HL-60 (cell line): ENCODE data around the gene MT1H.
"Not testable (repeated sequence)": the region's sequence is repeated elsewhere in the genome, so short reads cannot be mapped to it uniquely, and the experiment has no call there.

Experiments
- DNase-seq, 2 experiments: peaks; one replicate each; pipeline ENCODE4 v3.0.0-alpha.2; 2010 to 2020; ENCODE audit warnings: low read depth in 1 of 2, low spot score in 1 of 2
- H3K27ac ChIP-seq: fragments of 250-450 bp; sonication (Bioruptor Pico); replicated peaks from 2 replicates; pipeline ENCODE4 v1.5.1; 2020; ENCODE audit warnings: mild to moderate bottlenecking, moderate library complexity
- H3K27me3 ChIP-seq: fragments of 250-450 bp; sonication (Bioruptor Pico); 2 replicates; pipeline ENCODE4 v1.5.1; 2021; ENCODE audit warnings: mild to moderate bottlenecking, moderate library complexity; ENCODE audit not compliant: insufficient read depth, poor library complexity, severe bottlenecking
- H3K4me3 ChIP-seq: replicated peaks from 2 replicates; pipeline ENCODE4 v1.5.1; 2011; ENCODE audit warnings: mild to moderate bottlenecking, control low read depth, low read length; ENCODE audit not compliant: insufficient read depth
- CTCF ChIP-seq: IDR thresholded peaks from one replicate; pipeline ENCODE4 v1.5.1; 2011; ENCODE audit warnings: low read length, control low read depth, inconsistent platforms; ENCODE audit not compliant: insufficient read depth
- GABPA ChIP-seq: IDR thresholded peaks from 2 replicates; pipeline ENCODE4 v1.6.1; 2012; ENCODE audit warnings: low read depth
- POLR2AphosphoS5 ChIP-seq: IDR thresholded peaks from 2 replicates; pipeline ENCODE4 v1.6.1; 2012; ENCODE audit warnings: low read depth
- REST ChIP-seq: IDR thresholded peaks from 2 replicates; pipeline ENCODE4 v1.6.1; 2012; ENCODE audit warnings: low read depth; ENCODE audit not compliant: insufficient replicate concordance
- SPI1 ChIP-seq: IDR thresholded peaks from 2 replicates; pipeline ENCODE4 v1.6.1; 2012; ENCODE audit warnings: low read depth, mild to moderate bottlenecking, borderline replicate concordance

MT1H gene

GRCh38 chr16:56658327-56658875 lies 11.2 kb upstream of the MT1H start:
- TF ChIP-seq SPI1 (no peak), REST (no peak), POLR2AphosphoS5 (no peak), GABPA (no peak), CTCF (no peak)
- no peak for DNase-seq
- Histone ChIP-seq H3K4me3 (peak overlapping the region; percentile 74), H3K27me3 (peaks cover 35% of the 10 kb centered on the region), H3K27ac (no peak overlapping the region)

- Histone ChIP-seq H3K4me3 (no peak overlapping the region), H3K27me3 (peaks cover 44% of the 10 kb centered on the region), H3K27ac (no peak overlapping the region)
- no peak for DNase-seq
- TF ChIP-seq REST: no peak
- TF ChIP-seq CTCF: no peak
- no peak for TF ChIP-seq GABPA
- no peak for TF ChIP-seq POLR2AphosphoS5
- no peak for TF ChIP-seq SPI1
Measured at GRCh38 chr16:56662357-56663354, 7.0 kb upstream of the MT1H start.

- Histone ChIP-seq H3K4me3 (no peak overlapping the region), H3K27me3 (peaks cover 51% of the 10 kb centered on the region), H3K27ac (no peak overlapping the region)
- no peak for DNase-seq
- TF ChIP-seq SPI1 (no peak), GABPA (no peak), REST (no peak), POLR2AphosphoS5 (no peak), CTCF (no peak)
Measured at GRCh38 chr16:56664506-56664905, 5.1 kb upstream of the MT1H start.

- peaks cover 58% of the 10 kb centered on the region for H3K27me3 ChIP-seq
Measured at GRCh38 chr16:56665286-56666261, 4.0 kb upstream of the MT1H start.

More at GRCh38 chr16:56665286-56666261, 4.0 kb upstream of the MT1H start:
- H3K4me3 ChIP-seq, H3K27ac ChIP-seq, DNase-seq: not testable (repeated sequence)
